NCI-H1694 treated with DMSO at 0.1 percent for 48 hours (cell line): ENCODE data around the gene NUP153.

ENCODE experiments used
- DNase-seq: peaks from one replicate; lab custom pipeline; 2025; lab: John Stamatoyannopoulos, UW

The NUP153 gene

GRCh38 chr6:17662585-17662984 lies 44.1 kb downstream of the NUP153 start:
- no peak for DNase-seq

- DNase-seq: no peak
Observed at GRCh38 chr6:17656644-17657043, 50.1 kb downstream of the NUP153 start.

DNA sequence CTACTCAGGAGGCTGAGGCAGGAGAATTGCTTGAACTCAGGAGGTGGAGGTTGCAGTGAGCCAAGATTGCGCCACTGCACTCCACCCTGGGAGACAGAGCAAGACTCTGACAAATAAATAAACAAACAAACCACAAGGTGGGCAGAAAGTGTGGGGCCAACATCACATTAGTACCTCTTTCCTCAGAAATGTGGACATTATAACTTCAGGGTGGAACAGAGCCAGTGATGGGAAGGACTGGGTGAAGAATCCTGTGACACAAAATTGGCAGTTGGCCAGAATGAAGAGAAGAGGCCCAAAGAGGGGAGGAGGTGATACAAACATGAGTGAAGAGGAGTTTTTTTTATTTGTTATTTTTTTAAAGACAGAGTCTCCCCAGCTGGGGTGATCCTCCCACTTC lies 50.6 kb downstream of the NUP153 start:
- no peak for DNase-seq

- no peak for DNase-seq
Observed at GRCh38 chr6:17653198-17653882, 53.4 kb downstream of the NUP153 start.

- DNase-seq: no peak
Observed at GRCh38 chr6:17650656-17651309, 55.9 kb downstream of the NUP153 start.

DNA sequence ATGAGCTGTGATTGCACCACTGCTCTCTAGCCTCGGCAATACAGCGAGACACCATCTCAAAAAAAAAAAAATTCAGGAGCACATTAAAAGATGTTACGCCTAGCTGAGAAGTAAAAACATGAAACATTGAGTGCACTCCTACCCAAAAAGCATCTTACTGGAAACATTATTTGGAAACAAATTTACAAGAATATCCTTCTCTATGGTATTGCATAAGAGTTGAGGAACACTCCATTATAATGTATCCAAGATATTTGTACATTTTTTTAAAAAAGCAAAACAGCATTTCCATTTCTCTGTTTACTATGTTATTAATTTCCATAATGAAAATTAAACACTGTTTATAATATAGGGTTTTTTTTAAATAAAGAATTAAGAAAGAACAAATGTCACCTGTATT lies 58.0 kb downstream of the NUP153 start:
- DNase-seq: no peak

DNA sequence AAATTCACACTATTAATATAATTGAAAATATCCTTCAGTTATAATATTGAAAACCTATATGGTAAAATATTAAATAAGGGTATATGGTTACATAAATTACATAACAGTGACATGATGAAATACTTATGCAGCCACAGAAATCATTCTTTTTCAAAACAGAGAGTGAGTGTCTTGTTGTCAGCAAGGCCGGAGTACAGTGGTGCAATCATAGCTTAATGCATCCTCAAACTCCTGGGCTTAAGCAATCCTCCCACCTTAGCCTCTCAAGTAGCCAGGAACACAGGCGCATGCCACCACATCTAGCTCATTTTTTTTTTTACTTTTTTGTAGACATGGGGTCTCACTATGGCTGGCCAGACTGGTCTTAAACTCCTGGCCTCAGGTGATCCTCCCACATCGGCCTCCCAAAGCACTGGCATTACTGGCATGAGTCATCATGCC lies 66.2 kb downstream of the NUP153 start:
- DNase-seq: no peak

GRCh38 chr6:17638212-17638715 lies 68.5 kb downstream of the NUP153 start:
- no peak for DNase-seq

GRCh38 chr6:17635568-17635967 lies 71.2 kb downstream of the NUP153 start:
- DNase-seq: no peak

DNA sequence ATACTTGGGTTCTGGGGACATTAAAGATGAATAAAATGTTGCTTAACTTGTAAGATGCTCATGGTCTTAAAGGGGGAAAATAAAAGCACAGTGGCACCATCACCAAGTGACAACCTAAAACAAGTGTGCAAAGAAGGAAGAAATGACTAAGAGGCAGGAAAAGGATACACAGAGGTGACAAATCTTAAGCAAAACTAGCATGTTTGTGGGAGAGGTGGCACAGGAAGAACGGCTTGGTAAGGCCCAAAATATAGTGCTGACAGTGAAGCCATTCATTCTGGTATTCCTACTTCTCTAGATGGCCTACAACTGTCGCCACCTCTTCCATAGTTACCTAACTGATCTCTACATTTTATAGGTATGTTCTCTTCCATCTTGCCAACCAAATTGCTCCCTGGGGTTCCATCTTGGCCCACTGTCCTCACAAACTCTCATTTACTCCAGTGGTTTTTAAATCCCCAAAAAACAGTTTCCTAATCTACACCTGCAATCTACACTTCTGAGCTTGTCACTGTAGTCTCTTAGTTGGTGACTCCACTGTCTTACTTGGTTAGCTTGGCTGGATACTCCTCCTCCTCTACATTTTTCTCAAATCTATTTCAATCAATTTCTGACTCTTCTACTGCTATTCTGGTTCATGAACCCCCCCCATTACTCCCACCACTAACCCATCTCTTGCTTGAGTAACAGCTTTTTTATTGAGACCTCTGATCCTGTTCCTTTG lies 73.1 kb downstream of the NUP153 start:
- no peak for DNase-seq

DNA sequence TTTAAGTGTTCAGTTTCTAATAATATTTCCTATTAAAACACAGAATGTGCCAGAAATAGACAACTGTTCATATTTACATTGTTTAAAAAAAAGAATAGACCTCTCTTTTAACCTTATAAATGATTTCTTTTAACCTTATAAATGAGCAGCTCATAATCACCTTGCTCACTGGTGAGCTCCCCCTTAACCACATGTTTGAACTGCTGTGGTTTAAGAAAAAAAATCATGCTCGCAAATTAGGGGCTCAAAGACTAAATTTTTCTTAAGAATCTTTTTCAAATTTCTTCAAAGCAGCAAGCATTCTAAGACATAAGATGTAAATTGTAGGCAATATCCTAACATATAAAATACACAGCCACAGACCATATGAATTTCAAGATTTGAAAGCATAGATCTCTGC lies 73.8 kb downstream of the NUP153 start:
- no peak for DNase-seq

GRCh38 chr6:17630511-17631073 lies 76.1 kb downstream of the NUP153 start:
- DNase-seq: no peak

DNA sequence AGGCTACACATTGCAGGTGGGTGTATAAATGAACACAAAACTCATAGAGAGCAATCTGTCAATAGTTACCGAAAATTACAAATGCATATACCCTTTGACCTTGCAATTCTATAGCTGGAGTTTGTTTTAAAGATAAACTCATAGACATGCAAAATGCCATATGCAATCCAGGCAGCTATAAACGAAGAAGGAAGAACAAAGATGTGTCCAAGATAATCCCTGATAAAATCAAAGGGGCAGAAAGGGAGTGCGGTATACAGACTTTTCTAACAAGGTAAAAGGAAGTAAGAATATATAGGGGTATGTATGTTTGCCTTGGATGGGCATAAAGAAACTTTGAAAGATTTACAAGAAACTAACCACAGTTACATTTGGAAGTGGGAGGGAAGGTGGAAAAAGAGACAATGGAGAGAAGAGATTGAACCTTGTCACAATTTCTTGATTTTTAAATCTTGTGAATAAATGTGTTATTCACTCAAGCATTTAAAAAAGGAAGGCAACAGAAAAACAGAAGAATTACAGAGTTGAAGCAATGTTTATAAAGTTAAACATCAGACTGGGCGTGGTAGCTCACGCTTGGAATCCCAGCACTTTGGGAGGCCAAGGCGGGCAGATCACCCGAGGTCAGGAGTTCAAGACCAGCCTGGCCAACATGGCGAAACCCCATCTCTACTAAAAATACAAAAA lies 76.8 kb downstream of the NUP153 start:
- DNase-seq: no peak

- DNase-seq: no peak
Observed at GRCh38 chr6:17628873-17629272, 77.9 kb downstream of the NUP153 start.

DNA sequence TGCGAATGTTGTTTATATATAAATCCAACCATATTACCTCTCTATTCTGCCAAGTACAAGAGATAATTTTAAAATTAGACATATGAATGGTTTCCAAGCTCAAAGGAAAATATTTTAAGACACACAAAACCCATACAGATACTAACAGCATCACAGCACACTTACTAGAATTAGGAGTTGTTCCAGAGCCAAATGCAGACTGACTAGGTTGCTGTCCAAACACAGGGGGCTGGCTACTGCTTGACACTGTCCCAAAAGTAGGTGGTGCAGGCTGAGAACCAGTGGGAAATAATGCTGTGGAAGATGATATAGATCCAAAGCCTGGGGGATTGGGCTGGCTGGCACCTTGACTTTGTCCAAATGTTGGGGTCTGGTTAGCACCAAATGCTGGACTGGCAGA lies 82.3 kb downstream of the NUP153 start:
- DNase-seq: no peak

- peak; percentile 38 for DNase-seq
Observed at GRCh38 chr6:17622144-17622543, 84.6 kb downstream of the NUP153 start.

- DNase-seq: no peak
Observed at GRCh38 chr6:17621003-17621402, 85.7 kb downstream of the NUP153 start.

DNA sequence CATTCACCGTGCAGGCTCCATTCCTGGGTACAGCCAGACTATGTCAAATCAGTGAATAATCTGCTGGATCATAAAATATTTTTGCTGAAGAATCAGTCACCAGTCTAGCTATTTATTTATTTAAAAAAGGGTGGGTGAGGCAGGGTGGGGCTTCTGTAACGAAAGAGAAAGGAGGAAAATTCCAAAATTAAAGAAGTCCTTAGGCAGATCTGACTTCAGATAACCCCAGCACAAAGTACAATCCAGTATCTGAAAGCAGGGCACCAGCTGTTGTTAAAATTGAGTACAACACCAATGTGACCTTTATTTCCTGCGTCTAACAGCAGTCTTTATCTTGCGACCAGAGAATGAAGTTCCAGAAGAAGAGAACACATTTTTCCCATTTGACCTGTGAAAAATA lies 90.9 kb downstream of the NUP153 start:
- no peak for DNase-seq

GRCh38 chr6:17612048-17612447 lies 94.7 kb downstream of the NUP153 start:
- DNase-seq: no peak

DNA sequence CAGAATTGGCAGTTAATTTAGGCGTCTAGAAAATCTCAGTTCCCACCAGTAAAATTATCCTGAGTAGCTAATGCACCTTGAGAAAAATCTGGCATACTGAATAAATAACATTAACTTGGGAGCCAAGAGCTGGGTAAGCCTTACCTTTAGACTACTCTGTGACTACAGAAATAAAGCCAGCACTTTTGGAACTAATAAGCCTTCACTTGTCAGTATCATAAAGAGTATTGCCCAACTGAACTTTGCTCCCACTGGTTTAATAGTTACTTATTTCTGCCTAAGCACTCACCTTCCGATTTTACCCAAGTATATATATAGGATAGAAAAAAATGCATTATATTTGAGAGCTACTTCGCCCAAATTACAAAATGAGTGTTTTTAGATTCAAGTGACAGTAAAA lies 95.9 kb downstream of the NUP153 start:
- no peak for DNase-seq

- no peak for DNase-seq
Observed at GRCh38 chr6:17606606-17607005, 100.1 kb downstream of the NUP153 start.

GRCh38 chr6:17602888-17603287 lies 103.8 kb downstream of the NUP153 start:
- DNase-seq: no peak
